ENCODE results near the gene USP33. TPM values are rescaled to one million over a fixed set of nuclear protein-coding genes. Genes with fewer than 3 reads are reported as not detected.

The USP33 gene
- total and polyA plus RNA-seq, 10 of the 15 experiments (the other 5 are each of a cell fraction or from before 2014, with no cell fraction given), result 13.1 to 49.9 (median 32.2) TPM

DNA sequence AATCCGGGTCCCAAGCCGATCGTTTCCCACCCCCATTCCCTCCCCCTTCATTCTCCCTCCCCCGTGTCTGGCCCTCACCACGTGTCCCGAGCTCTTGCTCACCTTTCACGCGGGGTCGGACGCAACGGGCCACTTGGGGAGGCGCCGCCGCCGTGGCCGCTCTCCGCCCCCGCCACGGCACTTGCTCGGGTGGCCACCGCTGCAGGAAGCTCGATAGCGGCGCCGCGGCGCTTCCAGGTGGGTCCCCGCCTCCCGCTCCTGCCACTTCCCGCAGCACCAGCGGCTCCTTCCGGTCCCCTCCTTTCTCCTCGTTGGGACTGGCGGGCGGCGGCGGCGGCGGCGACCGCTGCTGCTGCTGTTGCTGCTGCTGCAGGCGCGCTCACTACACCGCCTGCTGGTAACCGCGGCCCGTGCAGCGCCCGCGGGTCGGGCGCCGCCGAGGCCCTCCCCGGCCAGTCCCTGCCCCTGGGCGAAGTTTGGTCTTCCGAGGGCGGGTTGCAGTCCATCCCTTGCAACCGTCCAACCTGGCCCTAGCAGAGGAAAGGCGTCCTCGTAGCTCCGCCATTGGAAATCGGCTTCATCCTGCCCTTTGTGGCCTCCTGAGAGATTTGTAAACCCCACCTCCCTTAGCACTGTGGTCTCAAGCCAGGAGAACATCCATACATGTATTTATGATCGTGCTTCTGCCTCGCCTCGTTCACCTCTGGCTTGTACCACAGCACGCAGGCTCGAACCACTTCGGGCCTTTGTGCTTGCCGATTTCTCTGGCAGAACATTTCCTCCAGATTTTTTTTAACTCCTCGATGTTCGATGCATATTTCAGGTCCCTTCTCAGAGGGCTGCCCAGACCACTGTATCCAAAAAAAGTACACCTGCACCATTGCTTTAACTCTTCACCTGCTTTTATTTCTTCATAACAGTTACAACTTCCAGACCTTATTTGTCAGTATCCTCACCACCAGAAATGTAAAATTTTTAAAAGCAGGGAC lies 76.2 kb downstream of the USP33 start:
- peak overlapping the region; percentile 91 for H3K9ac ChIP-seq (ENCODE audit: control insufficient read depth, insufficient read depth, low read length)
- peak overlapping the region; percentile 81 for H3K4me2 ChIP-seq (ENCODE audit: control insufficient read depth, insufficient read depth)
- no peaks in the 10 kb centered on the region; a peak in 2 of 4 replicates for H3K36me3 ChIP-seq (ENCODE audit: control insufficient read depth in 2 of 2, insufficient read depth in 2 of 2, low read length in 1 of 2)
- H3K27me3 ChIP-seq (replicated peaks in 1 of 2; ENCODE audit: control insufficient read depth in 2 of 2, insufficient read depth in 2 of 2, low read length in 1 of 2), result no peaks in the 10 kb centered on the region
- ChIA-PET POLR2A (interaction anchor here (0.6 to 1.1 kb wide), 4 partner anchors 11 to 468 kb away, joined by 3 to 8 read pairs (median 4); no protein-coding TSS in a partner anchor), SMC1A (ENCODE audit: uncharacterized antibody, unreplicated experiment) (interaction anchor here (0.9 to 1.9 kb wide), 4 partner anchors 12 to 152 kb away, joined by 3 to 4 read pairs (median 4); no protein-coding TSS in a partner anchor), RAD21 (ENCODE audit: unreplicated experiment) (interaction anchor here (0.7 to 1.2 kb wide), 5 partner anchors 12 to 174 kb away, joined by 3 to 4 read pairs (median 3); partner anchors contain the start of gene MIGA1), CTCF (interaction anchor here (0.6 to 2.0 kb wide), 10 partner anchors 12 to 328 kb away, joined by 3 to 5 read pairs (median 3); partner anchors contain the start of gene FUBP1)
- peak; percentile 54 for FAIRE-seq
- in situ Hi-C loops (cut with MboI) (no loop called here), intact Hi-C loops (cut with micrococcal nuclease; ENCODE audit: unreplicated experiment) (loop anchor here (2.0 to 10.0 kb wide), 7 partner anchors 96 to 939 kb away; partner anchors contain the start of genes DNAJB4, FUBP1 and IFI44L)
- peak overlapping the region; percentile 88 for H3K27ac ChIP-seq (ENCODE audit: control insufficient read depth, insufficient read depth)
- H3K4me1 ChIP-seq (ENCODE audit: control insufficient read depth, insufficient read depth, low read length), result 0 out of 2 replicates have a peak, but pooled peaks cover 3% of the 10 kb centered on the region
- peak overlapping the region; percentile 94 for H2AFZ ChIP-seq (ENCODE audit: control insufficient read depth, low read depth, low read length)
- DNase-seq (ENCODE audit: low read depth, low spot score), result peak; percentile 45
- BruUV-seq (replicated peaks), result TSS peak; percentile 71
- peaks cover 40% of the 10 kb centered on the region for H3K79me2 ChIP-seq (ENCODE audit: control insufficient read depth, insufficient read depth, low read length)
- peak; percentile 84 for ATAC-seq
- peak overlapping the region; percentile 71 for H3K4me3 ChIP-seq
- H3K9me3 ChIP-seq (replicated peaks; ENCODE audit: control insufficient read depth, insufficient read depth, low read length), result no peaks in the 10 kb centered on the region
- no peaks in the 10 kb centered on the region for H4K20me1 ChIP-seq (ENCODE audit: control insufficient read depth, insufficient read depth)
- WGBS (ENCODE audit: insufficient coverage, insufficient replicate concordance, low lambda C conversion rate, missing lambda C conversion rate), result under 1% methylated on average over 63 of the region's 72 CpGs
- TF ChIP-seq RELA (IDR thresholded peaks at IDR 0.05; ENCODE audit: borderline replicate concordance, partially characterized antibody) (peak; percentile 35), CHD1 (IDR thresholded peaks at IDR 0.05; ENCODE audit: low read depth, low read length) (peak; percentile 84; the same call in 1 of the 2 replicates), SP1 (IDR thresholded peaks at IDR 0.05; ENCODE audit: low read depth, low read length) (no peak), STAT1 (conservative IDR thresholded peaks at IDR 0.05) (peak; percentile 69; the same call in 1 of the 2 replicates), POLR2AphosphoS5 (IDR thresholded peaks at IDR 0.05; ENCODE audit: low read length) (peak; percentile 69; the same call in 1 of the 2 replicates), KLF5 (IDR thresholded peaks at IDR 0.05; ENCODE audit: partially characterized antibody) (peak; percentile 82), BACH1 (IDR thresholded peaks at IDR 0.05; ENCODE audit: borderline replicate concordance) (peak; percentile 91), HCFC1 (IDR thresholded peaks at IDR 0.05; ENCODE audit: low read length) (no peak), ZNF274 (IDR thresholded peaks at IDR 0.05; ENCODE audit: insufficient read depth, insufficient read length) (no peak), RAD21 (IDR thresholded peaks at IDR 0.05; ENCODE audit: insufficient read depth, low read depth, low read length) (peak; percentile 47), CBFB (IDR thresholded peaks at IDR 0.05; ENCODE audit: low read depth) (0 out of 2 replicates have a peak, but pooled peaks have one; percentile 70), FOS (IDR thresholded peaks at IDR 0.05; ENCODE audit: borderline replicate concordance, extremely low read depth, insufficient read length) (no peak), CREM (IDR thresholded peaks at IDR 0.05; ENCODE audit: low read depth) (0 out of 2 replicates have a peak, but pooled peaks have one; percentile 10), BCL11A (IDR thresholded peaks at IDR 0.05; ENCODE audit: low read depth, low read length) (0 out of 2 replicates have a peak, but pooled peaks have one; percentile 23), TCF12 (IDR thresholded peaks at IDR 0.05; ENCODE audit: low read depth, low read length) (peak; percentile 39; the same call in 1 of the 2 replicates), CBX5 (IDR thresholded peaks at IDR 0.05; ENCODE audit: low read depth) (peak; percentile 88; the same call in 1 of the 2 replicates), GATAD2B (conservative IDR thresholded peaks at IDR 0.05; ENCODE audit: low read depth) (peak; percentile 85), ZNF207 (IDR thresholded peaks at IDR 0.05; ENCODE audit: borderline replicate concordance) (peak; percentile 89), CHD2 (IDR thresholded peaks at IDR 0.05; ENCODE audit: borderline replicate concordance, low read depth, low read length) (0 out of 2 replicates have a peak, but pooled peaks have one; percentile 10)
- TF ChIP-seq, protein P1, sequence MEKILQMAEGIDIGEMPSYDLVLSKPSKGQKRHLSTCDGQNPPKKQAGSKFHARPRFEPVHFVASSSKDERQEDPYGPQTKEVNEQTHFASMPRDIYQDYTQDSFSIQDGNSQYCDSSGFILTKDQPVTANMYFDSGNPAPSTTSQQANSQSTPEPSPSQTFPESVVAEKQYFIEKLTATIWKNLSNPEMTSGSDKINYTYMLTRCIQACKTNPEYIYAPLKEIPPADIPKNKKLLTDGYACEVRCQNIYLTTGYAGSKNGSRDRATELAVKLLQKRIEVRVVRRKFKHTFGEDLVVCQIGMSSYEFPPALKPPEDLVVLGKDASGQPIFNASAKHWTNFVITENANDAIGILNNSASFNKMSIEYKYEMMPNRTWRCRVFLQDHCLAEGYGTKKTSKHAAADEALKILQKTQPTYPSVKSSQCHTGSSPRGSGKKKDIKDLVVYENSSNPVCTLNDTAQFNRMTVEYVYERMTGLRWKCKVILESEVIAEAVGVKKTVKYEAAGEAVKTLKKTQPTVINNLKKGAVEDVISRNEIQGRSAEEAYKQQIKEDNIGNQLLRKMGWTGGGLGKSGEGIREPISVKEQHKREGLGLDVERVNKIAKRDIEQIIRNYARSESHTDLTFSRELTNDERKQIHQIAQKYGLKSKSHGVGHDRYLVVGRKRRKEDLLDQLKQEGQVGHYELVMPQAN (conservative IDR thresholded peaks at IDR 0.05), result peak; percentile 70
- TF ChIP-seq, protein P2, sequence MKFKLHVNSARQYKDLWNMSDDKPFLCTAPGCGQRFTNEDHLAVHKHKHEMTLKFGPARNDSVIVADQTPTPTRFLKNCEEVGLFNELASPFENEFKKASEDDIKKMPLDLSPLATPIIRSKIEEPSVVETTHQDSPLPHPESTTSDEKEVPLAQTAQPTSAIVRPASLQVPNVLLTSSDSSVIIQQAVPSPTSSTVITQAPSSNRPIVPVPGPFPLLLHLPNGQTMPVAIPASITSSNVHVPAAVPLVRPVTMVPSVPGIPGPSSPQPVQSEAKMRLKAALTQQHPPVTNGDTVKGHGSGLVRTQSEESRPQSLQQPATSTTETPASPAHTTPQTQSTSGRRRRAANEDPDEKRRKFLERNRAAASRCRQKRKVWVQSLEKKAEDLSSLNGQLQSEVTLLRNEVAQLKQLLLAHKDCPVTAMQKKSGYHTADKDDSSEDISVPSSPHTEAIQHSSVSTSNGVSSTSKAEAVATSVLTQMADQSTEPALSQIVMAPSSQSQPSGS (IDR thresholded peaks at IDR 0.05; ENCODE audit: low read length), result no peak

Data from GM12878 (cell line).